Fibroblast of skin of scalp (primary cell): ENCODE measurements around the gene AP3S2.

Experiments
- DNase-seq: peaks from one replicate; pipeline ENCODE4 v3.0.0-alpha.2; 2013

AP3S2 gene

GRCh38 chr15:89814112-89814742 is 79.6 kb downstream of the AP3S2 start:
- no peak for DNase-seq

GRCh38 chr15:89813381-89814111 is 80.2 kb downstream of the AP3S2 start:
- no peak for DNase-seq

- DNase-seq = no peak
Measured at GRCh38 chr15:89812847-89813320, 80.9 kb downstream of the AP3S2 start.

GRCh38 chr15:89812011-89812846 is 81.6 kb downstream of the AP3S2 start:
- DNase-seq = peak; percentile 58

GRCh38 chr15:89810837-89811236 is 83.0 kb downstream of the AP3S2 start:
- no peak for DNase-seq

GRCh38 chr15:89809787-89810148 is 84.0 kb downstream of the AP3S2 start:
- no peak for DNase-seq

- no peak for DNase-seq
Measured at GRCh38 chr15:89809093-89809786, 84.6 kb downstream of the AP3S2 start.

GRCh38 chr15:89808160-89808870 is 85.5 kb downstream of the AP3S2 start:
- DNase-seq = no peak

- DNase-seq = no peak
Measured at GRCh38 chr15:89807689-89808088, 86.1 kb downstream of the AP3S2 start.

- DNase-seq = no peak
Measured at GRCh38 chr15:89806559-89807550, 86.9 kb downstream of the AP3S2 start.

- no peak for DNase-seq
Measured at GRCh38 chr15:89806210-89806558, 87.6 kb downstream of the AP3S2 start.

- DNase-seq = no peak
Measured at GRCh38 chr15:89805241-89806209, 88.3 kb downstream of the AP3S2 start.

- DNase-seq = no peak
Measured at GRCh38 chr15:89803941-89804800, 89.6 kb downstream of the AP3S2 start.

GRCh38 chr15:89802986-89803824 is 90.6 kb downstream of the AP3S2 start:
- DNase-seq = no peak

- no peak for DNase-seq
Measured at GRCh38 chr15:89802231-89802928, 91.4 kb downstream of the AP3S2 start.

- no peak for DNase-seq
Measured at GRCh38 chr15:89801471-89802195, 92.2 kb downstream of the AP3S2 start.
